ENCODE data around the gene TMEM151B.

Gene TMEM151B

GRCh38 chr6:44270526-44271405 is 516 bp downstream of the TMEM151B start:
- peaks cover 29 to 54% of the 10 kb centered on the region in 2 donors for H3K4me1 Mint-ChIP-seq
- no peak for DNase-seq
- no peaks in the 10 kb centered on the region for H3K9me3 Mint-ChIP-seq
- peak overlapping the region; percentile 57 to 70 for H3K4me3 Mint-ChIP-seq
- peaks cover 42 to 50% of the 10 kb centered on the region in 2 donors for H3K27me3 Mint-ChIP-seq
- ATAC-seq (replicated peaks) = no peak
- no peaks in the 10 kb centered on the region for H3K36me3 Mint-ChIP-seq
- H3K27ac Mint-ChIP-seq = no peak overlapping the region

GRCh38 chr6:44271406-44271723 is 1.1 kb downstream of the TMEM151B start:
- no peak overlapping the region for H3K27ac Mint-ChIP-seq
- H3K27me3 Mint-ChIP-seq = peaks cover 42 to 50% of the 10 kb centered on the region in 2 donors
- ATAC-seq (replicated peaks) (no peak), DNase-seq (no peak)
- H3K9me3 Mint-ChIP-seq = no peaks in the 10 kb centered on the region
- H3K36me3 Mint-ChIP-seq = no peaks in the 10 kb centered on the region
- peaks cover 26 to 48% of the 10 kb centered on the region in 2 donors for H3K4me1 Mint-ChIP-seq
- H3K4me3 Mint-ChIP-seq = peak overlapping the region; percentile 57 to 70

- peaks cover 20 to 43% of the 10 kb centered on the region in 2 donors for H3K4me1 Mint-ChIP-seq
- no peak overlapping the region for H3K4me3 Mint-ChIP-seq
- DNase-seq (no peak), ATAC-seq (replicated peaks) (no peak)
- H3K9me3 Mint-ChIP-seq = no peaks in the 10 kb centered on the region
- peaks cover 46 to 55% of the 10 kb centered on the region in 2 donors for H3K27me3 Mint-ChIP-seq
- no peak overlapping the region for H3K27ac Mint-ChIP-seq
- H3K36me3 Mint-ChIP-seq = no peaks in the 10 kb centered on the region
Observed at GRCh38 chr6:44271914-44272313, 1.7 kb downstream of the TMEM151B start.

DNA sequence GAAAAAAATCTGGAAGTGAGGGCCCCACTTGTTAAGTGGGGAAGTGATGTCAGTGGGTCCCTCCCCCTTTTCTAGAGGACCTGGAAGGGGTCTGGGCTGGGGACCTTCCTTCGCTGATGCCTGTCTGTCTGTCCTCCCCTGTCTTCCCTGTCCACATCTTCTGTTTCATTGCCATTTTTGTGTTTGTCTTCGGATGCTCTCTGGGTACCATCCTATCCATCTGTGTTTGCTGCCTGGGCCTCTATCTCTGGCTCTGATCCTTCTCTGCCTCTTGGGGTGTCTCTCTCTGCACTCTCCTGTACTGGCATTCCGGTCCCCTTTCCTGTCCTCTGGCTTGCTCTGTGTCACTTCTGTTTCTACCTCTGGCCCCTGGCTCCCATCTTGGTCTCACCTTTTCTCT is 2.3 kb downstream of the TMEM151B start:
- Mint-ChIP-seq H3K9me3 (no peaks in the 10 kb centered on the region), H3K36me3 (no peaks in the 10 kb centered on the region), H3K4me3 (no peak overlapping the region), H3K27me3 (peaks cover 53 to 61% of the 10 kb centered on the region in 2 donors), H3K27ac (no peak overlapping the region), H3K4me1 (peaks cover 19 to 37% of the 10 kb centered on the region in 2 donors)
- ATAC-seq (replicated peaks) (no peak), DNase-seq (no peak)

DNA sequence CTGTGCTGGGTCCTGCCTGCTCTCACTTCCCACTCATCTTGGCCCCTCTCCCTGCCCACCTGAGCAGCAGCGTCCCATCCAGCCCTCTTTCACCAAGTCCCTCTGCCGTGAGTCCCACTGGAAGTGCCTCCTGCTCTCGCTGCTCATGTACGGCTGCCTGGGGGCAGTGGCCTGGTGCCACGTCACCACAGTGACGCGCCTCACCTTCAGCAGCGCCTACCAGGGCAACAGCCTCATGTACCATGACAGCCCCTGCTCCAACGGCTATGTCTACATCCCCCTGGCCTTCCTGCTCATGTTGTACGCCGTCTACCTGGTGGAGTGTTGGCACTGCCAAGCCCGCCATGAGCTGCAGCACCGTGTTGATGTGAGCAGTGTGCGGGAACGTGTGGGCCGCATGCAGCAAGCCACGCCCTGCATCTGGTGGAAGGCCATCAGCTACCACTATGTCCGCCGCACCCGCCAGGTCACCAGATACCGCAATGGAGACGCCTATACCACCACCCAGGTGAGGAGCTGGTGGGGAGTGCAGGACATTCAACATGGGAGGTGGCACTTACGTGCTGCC is 2.8 kb downstream of the TMEM151B start:
- Mint-ChIP-seq H3K36me3 (peaks cover 0 to 1% of the 10 kb centered on the region in 2 donors), H3K4me3 (no peak overlapping the region), H3K9me3 (no peaks in the 10 kb centered on the region), H3K27ac (no peak overlapping the region), H3K27me3 (peaks cover 58 to 67% of the 10 kb centered on the region in 2 donors), H3K4me1 (peaks cover 19 to 31% of the 10 kb centered on the region in 2 donors)
- ATAC-seq (replicated peaks) (no peak), DNase-seq (no peak)

DNA sequence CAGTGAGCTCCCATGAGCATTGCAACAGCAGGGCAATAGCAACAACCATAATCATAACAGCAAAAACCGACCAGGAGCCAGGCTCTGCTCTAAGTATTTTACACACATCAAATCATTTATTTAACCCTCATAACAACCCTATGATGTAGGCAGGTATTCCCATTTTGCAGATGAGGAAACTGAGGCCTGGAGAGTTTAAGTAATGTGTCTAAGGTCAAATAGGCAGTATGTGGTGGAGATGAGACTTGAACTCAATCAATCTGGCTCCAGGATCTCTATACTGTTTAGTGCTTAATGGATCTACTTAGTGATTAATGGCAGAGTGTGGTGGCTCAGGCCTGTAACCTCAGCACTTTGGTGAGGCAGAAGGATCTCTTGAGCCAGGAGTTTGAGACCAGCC is 3.4 kb downstream of the TMEM151B start:
- no peak for DNase-seq
- Mint-ChIP-seq H3K9me3 (no peaks in the 10 kb centered on the region), H3K4me1 (peaks cover 19 to 26% of the 10 kb centered on the region in 2 donors), H3K4me3 (no peak overlapping the region), H3K36me3 (peaks cover 0 to 1% of the 10 kb centered on the region in 2 donors), H3K27me3 (peaks cover 63 to 71% of the 10 kb centered on the region in 2 donors), H3K27ac (no peak overlapping the region)
- ATAC-seq (replicated peaks) = no peak

GRCh38 chr6:44275271-44275748 is 5.1 kb downstream of the TMEM151B start:
- Mint-ChIP-seq H3K36me3 (peaks cover 0 to 1% of the 10 kb centered on the region in 2 donors), H3K4me3 (peak overlapping the region in 1 of 2 donors; percentile 33), H3K27ac (no peak overlapping the region), H3K27me3 (peaks cover 65 to 73% of the 10 kb centered on the region in 2 donors), H3K9me3 (no peaks in the 10 kb centered on the region), H3K4me1 (peaks cover 5 to 10% of the 10 kb centered on the region in 2 donors)
- DNase-seq = no peak
- no peak for ATAC-seq (replicated peaks)

- H3K9me3 Mint-ChIP-seq = no peaks in the 10 kb centered on the region
- no peak for DNase-seq
- H3K4me3 Mint-ChIP-seq = peak overlapping the region; percentile 22 to 33
- ATAC-seq (replicated peaks) = peak; percentile 67 to 76
- no peak overlapping the region for H3K27ac Mint-ChIP-seq
- peaks cover 4 to 9% of the 10 kb centered on the region in 2 donors for H3K4me1 Mint-ChIP-seq
- H3K36me3 Mint-ChIP-seq = peaks cover 0 to 1% of the 10 kb centered on the region in 2 donors
- peaks cover 69 to 76% of the 10 kb centered on the region in 2 donors for H3K27me3 Mint-ChIP-seq
Observed at GRCh38 chr6:44275749-44276648, 5.7 kb downstream of the TMEM151B start.

DNA sequence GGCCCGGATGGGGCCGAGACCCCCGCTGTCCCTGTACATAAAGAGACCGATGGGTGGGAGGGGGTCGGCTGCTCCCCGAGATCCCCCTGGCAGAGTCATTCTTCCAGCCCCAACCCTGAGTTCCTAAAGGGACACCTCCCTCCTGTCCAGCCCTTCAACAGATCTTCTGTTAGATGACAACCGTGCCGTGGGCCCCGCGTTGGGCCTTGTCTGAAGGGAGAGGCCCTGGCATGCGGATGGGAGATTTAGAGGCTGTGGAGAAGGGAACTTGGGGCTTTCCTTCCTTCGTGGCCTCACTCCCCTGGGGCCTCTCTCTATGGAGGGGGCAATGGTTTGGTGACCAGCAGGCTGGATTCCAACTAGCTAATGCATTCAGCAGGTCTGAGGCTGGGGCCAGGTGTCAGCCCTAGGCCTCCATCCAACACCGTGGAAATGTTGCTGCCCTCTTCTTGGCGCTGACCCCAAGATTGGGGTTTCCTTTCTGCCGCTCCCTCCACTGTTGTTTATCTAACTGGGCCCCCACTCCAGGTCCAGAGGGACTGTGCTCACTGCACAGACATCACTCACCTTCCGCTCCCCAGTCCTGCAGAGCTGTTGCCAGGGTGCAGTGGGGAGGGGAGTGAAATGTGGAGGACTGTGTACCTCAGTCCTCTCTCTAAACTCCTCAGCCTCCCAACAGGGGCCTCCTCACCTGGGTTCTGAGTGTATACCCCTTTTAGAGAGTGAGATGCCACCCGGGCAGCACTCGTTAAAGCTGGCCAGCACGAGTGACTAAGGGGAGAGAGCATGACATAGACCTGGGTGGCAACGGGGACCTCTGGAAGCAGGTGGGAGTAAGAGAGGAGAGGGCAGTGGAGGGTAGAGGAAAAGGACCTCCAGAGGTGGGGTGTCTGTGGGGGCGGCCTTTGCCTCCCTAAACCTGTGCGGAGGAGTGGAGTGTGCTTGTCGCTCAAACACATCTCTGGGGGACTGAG is 6.7 kb downstream of the TMEM151B start:
- Mint-ChIP-seq H3K4me1 (peaks cover 0 to 3% of the 10 kb centered on the region in 2 donors), H3K36me3 (peaks cover 0 to 1% of the 10 kb centered on the region in 2 donors), H3K9me3 (no peaks in the 10 kb centered on the region), H3K27ac (peak overlapping the region; percentile 74), H3K4me3 (peak overlapping the region in 1 of 2 donors; percentile 21), H3K27me3 (peaks cover 64 to 67% of the 10 kb centered on the region in 2 donors)
- DNase-seq (no peak), ATAC-seq (replicated peaks) (no peak)

DNA sequence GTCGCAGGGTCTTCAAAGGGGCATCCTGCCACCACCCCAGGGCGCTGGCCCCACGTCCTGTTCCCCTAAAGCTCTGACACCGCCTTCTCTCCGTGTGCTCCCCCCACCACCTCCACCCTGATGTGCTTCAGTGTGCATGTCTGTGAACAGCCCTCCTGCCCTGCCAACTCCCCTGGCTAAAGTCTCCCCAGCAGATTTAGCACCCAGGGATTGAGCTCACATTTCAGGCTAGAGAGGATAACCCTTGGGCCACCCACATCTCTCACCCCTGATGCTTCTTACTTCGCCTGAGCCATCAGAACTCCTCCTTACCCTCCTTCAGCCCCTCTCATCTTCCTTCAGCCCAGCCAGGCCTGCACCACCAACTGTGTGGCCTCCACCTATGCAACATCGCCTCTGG is 7.5 kb downstream of the TMEM151B start:
- Mint-ChIP-seq H3K27ac (no peak overlapping the region), H3K9me3 (no peaks in the 10 kb centered on the region), H3K27me3 (peaks cover 59% of the 10 kb centered on the region in 2 donors), H3K36me3 (peaks cover 0 to 1% of the 10 kb centered on the region in 2 donors), H3K4me3 (no peak overlapping the region), H3K4me1 (peaks cover 0 to 3% of the 10 kb centered on the region in 2 donors)
- ATAC-seq (replicated peaks) = no peak
- DNase-seq = no peak

GRCh38 chr6:44278315-44278714 is 8.1 kb downstream of the TMEM151B start:
- no peak for ATAC-seq (replicated peaks)
- no peak for DNase-seq
- no peak overlapping the region for H3K27ac Mint-ChIP-seq
- peaks cover 0 to 1% of the 10 kb centered on the region in 2 donors for H3K36me3 Mint-ChIP-seq
- H3K4me1 Mint-ChIP-seq = peaks cover 0 to 3% of the 10 kb centered on the region in 2 donors
- no peaks in the 10 kb centered on the region for H3K9me3 Mint-ChIP-seq
- H3K4me3 Mint-ChIP-seq = no peak overlapping the region
- peaks cover 54 to 58% of the 10 kb centered on the region in 2 donors for H3K27me3 Mint-ChIP-seq

DNA sequence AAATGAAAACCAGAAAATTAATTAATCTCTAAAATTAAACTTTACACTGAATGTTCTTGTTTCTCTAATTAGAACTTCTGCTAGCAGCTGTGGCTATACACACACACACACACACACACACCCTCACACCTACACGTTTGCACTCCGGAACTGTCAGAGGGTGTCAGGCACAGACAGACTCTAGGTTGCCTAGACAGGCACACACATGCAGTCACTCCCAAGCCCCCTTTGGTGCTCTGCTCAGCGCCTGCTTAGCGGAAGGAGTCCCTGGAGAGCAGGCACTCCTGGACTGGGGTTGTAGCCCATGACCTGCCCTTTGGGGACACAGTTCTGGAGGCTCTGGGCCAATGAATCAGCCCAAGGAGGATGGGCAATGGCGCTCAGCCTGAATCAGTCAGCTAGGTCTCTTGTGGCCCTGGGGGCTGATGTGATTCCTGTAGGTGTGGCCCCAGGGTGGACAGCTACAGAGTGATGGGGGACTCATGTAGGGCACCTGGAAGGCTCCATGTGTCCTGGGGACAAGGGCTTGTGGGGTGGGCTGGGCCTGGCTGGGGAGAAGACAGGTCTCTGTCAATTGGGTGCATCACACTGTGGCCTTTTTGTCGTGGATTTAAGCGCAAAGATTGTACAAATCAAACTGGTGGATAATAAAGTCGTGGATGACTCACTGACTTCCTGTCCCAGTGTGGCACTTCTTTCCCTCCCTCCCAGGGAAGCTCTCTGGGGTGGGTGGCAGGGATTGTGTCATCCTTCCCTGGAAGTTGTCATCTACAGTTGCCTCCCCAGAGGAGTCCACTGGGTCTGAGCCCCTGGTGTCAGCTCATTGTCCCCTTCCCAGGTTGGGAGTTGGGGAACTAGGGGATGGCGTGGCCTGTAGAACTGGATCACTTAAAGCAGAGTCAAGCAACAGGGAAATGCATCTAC is 8.8 kb downstream of the TMEM151B start:
- H3K36me3 Mint-ChIP-seq = peaks cover 0 to 1% of the 10 kb centered on the region in 2 donors
- H3K9me3 Mint-ChIP-seq = no peaks in the 10 kb centered on the region
- peaks cover 0 to 3% of the 10 kb centered on the region in 2 donors for H3K4me1 Mint-ChIP-seq
- peak overlapping the region; percentile 16 for H3K27ac Mint-ChIP-seq
- ATAC-seq (replicated peaks) (no peak), DNase-seq (no peak)
- H3K27me3 Mint-ChIP-seq = peaks cover 53 to 62% of the 10 kb centered on the region in 2 donors
- H3K4me3 Mint-ChIP-seq = no peak overlapping the region
